Stimulated activated effector memory CD8-positive, alpha-beta T cell treated with anti-CD3 and anti-CD28 coated beads, Interleukin-12 subunit alpha, Interleukin-12 subunit beta, amount 100 ng/mL, for 72 hours (primary cell): ENCODE data around the gene TIMP1.

Experiments
- ATAC-seq: fragments of 150-1000 bp; cut with Tn5 transposase; 2 replicates; pipeline ENCODE4 v1.10.0; 2021
- DNase-seq, 2 donors: peaks; one replicate each; pipeline ENCODE4 v3.0.0; 2021 to 2022; ENCODE audit warnings: low spot score in 2 of 2
- H3K27ac Mint-ChIP-seq: one replicate; pipeline ENCODE4 v1.8.0; 2022; ENCODE audit warnings: mild to moderate bottlenecking, mixed read lengths
- H3K36me3 Mint-ChIP-seq: one replicate; pipeline ENCODE4 v1.8.0; 2022; ENCODE audit warnings: mild to moderate bottlenecking, mixed read lengths
- H3K4me1 Mint-ChIP-seq: one replicate; pipeline ENCODE4 v1.8.0; 2022; ENCODE audit warnings: mixed read lengths
- H3K4me3 Mint-ChIP-seq: one replicate; pipeline ENCODE4 v1.8.0; 2022; ENCODE audit warnings: mild to moderate bottlenecking, mixed read lengths
- H3K9me3 Mint-ChIP-seq: one replicate; pipeline ENCODE4 v1.8.0; 2022; ENCODE audit warnings: mixed read lengths

The TIMP1 gene

GRCh38 chrX:47611489-47611888 lies 29.3 kb downstream of the TIMP1 start:
- no peaks in the 10 kb centered on the region for H3K4me1 Mint-ChIP-seq
- DNase-seq (no peak), ATAC-seq (no peak)
- H3K9me3 Mint-ChIP-seq, result no peaks in the 10 kb centered on the region
- no peak overlapping the region for H3K4me3 Mint-ChIP-seq
- no peaks in the 10 kb centered on the region for H3K36me3 Mint-ChIP-seq
- H3K27ac Mint-ChIP-seq, result no peak overlapping the region

DNA sequence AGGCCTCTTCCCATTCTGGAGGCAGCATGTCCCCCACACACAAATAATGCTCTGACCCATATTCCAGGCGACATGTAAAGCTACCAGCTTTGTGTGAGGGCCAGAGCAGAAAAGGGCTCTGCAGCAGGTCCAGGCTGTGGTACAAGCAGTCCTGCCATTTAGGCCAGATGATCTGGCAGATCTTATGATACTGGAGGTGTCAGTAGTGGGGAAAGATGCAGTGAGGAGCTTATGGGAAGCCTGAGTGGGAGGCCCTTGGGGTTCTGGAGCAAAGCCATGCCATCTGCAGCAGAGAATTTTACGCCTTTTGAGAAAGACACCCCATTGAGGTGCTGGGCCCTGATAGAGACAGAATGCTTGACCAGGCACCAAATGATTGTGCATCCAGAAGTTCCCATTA lies 29.7 kb downstream of the TIMP1 start:
- DNase-seq, result no peak
- Mint-ChIP-seq H3K9me3 (no peaks in the 10 kb centered on the region), H3K4me1 (no peaks in the 10 kb centered on the region), H3K27ac (no peak overlapping the region), H3K4me3 (no peak overlapping the region), H3K36me3 (no peaks in the 10 kb centered on the region)
- no peak for ATAC-seq

DNA sequence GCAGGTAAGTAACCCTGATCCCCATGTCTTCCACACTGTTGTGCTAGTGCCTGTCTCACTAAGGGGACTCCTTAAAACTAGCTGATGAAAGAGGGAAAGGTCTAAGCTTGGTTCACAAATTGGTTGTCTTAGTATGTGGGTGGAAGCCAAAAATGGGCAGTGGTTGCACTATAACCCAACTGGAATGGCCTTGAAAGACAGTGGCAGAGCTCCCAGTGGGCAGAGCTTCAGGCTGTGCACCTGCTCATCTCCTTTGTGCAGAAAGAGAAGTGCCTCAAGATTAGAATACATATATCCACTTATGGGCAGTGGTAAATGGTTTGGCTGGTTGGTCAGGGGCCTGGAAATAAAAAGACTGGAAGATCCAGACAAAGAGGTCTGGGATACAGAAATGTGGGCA lies 30.2 kb downstream of the TIMP1 start:
- Mint-ChIP-seq H3K9me3 (no peaks in the 10 kb centered on the region), H3K36me3 (no peaks in the 10 kb centered on the region)

DNA sequence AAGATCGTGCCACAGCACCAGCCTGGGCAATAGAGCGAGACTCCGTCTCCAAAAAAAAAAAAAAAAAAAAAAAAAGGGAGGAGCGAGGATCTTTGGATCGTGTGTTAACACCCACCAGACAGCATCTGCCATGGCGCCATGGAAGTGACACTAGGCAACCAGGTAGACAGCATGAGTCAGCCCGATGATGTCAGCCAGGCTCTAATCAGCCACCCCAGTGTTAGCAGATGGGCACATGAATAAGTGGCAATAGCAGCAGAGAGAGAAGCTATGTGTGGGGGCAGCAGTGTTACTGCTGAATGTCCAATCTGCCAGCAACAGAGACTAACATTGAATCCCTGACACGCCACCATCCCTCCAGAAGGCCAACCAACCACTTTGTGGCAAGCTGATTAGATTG lies 30.8 kb downstream of the TIMP1 start:
- H3K27ac Mint-ChIP-seq, result no peak overlapping the region
- no peak for DNase-seq
- no peaks in the 10 kb centered on the region for H3K36me3 Mint-ChIP-seq
- H3K9me3 Mint-ChIP-seq, result no peaks in the 10 kb centered on the region
- no peak overlapping the region for H3K4me3 Mint-ChIP-seq
- no peaks in the 10 kb centered on the region for H3K4me1 Mint-ChIP-seq
- ATAC-seq, result no peak

More for the DNA sequence above, 30.2 kb downstream of the TIMP1 start:
- ATAC-seq, result no peak
- H3K4me1 Mint-ChIP-seq, result no peaks in the 10 kb centered on the region
- no peak for DNase-seq
- no peak overlapping the region for H3K27ac Mint-ChIP-seq
- no peak overlapping the region for H3K4me3 Mint-ChIP-seq

- no peaks in the 10 kb centered on the region for H3K4me1 Mint-ChIP-seq
- no peaks in the 10 kb centered on the region for H3K9me3 Mint-ChIP-seq
- H3K27ac Mint-ChIP-seq, result no peak overlapping the region
- ATAC-seq (no peak), DNase-seq (no peak)
- H3K4me3 Mint-ChIP-seq, result no peak overlapping the region
- H3K36me3 Mint-ChIP-seq, result peaks cover 6% of the 10 kb centered on the region
These were observed 32.4 kb downstream of the TIMP1 start for GRCh38 chrX:47614618-47615017.

DNA sequence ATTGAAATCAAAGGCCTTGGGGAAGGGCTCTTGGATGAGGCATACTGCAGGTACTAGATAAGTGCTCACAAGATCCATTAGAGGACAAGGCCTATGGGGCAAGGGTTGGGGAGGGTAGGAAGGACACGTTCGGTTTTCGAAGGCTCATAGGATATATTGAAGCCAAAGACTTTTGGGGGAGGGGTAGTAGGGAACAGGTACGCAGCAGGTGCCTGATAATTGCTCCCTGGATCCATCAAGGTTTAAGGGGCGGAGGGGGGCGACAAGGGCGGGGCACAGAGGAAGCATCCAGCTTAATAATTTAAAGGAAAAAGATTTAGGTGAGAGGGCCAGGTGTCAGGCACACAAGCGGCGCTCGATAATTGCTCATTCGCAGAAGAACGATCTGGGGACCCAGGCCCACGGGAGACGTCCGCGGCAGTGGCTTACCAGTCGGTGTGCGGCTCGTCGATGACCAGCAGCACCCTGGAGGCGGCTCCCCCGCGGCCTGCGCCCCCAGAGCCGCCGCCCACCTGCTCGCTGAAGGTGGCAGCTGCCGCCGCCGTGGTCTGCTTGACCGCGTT lies 36.8 kb downstream of the TIMP1 start:
- DNase-seq (no peak), ATAC-seq (no peak)
- Mint-ChIP-seq H3K4me1 (peaks cover 6% of the 10 kb centered on the region), H3K36me3 (peaks cover 6% of the 10 kb centered on the region), H3K27ac (no peak overlapping the region), H3K4me3 (peak overlapping the region; percentile 56), H3K9me3 (no peaks in the 10 kb centered on the region)

DNA sequence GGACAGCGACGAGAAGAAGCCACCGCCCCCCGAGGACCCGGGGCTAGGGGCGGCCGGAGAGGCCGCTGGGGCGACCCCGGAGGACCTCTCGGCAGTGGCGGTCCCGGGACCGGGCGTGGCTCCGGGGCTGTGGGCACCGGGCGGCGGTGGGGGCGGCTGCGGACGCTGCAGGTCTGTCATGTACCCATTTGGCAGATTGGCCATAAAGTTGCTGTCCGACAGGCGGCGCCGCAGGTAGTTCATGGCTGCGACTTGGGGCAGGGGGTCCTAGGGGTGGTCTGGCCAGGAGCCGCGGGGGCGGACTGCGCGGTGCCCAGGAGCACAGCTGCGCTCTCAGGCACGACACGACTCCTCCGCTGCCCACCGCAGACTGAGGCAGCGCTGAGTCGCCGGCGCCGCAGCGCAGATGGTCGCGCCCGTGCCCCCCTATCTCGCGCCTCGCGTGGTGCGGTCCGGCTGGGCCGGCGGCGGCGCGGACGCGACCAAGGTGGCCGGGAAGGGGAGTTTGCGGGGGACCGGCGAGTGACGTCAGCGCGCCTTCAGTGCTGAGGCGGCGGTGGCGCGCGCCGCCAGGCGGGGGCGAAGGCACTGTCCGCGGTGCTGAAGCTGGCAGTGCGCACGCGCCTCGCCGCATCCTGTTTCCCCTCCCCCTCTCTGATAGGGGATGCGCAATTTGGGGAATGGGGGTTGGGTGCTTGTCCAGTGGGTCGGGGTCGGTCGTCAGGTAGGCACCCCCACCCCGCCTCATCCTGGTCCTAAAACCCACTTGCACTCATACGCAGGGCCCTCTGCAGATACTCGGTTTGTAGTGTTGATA lies 37.5 kb downstream of the TIMP1 start, which contains the start of gene SYN1:
TSS of gene SYN1 (minus strand) at position 372 of the 817 bp plus-strand sequence. CDS start at position 243, 129 bp downstream.
- no peaks in the 10 kb centered on the region for H3K9me3 Mint-ChIP-seq
- H3K4me1 Mint-ChIP-seq, result peaks cover 6% of the 10 kb centered on the region
- H3K36me3 Mint-ChIP-seq, result peaks cover 6% of the 10 kb centered on the region
- no peak within 1 kb of the TSS for H3K27ac Mint-ChIP-seq
- peak; percentile 71 to 87 for DNase-seq
- peak; percentile 87 for ATAC-seq
- H3K4me3 Mint-ChIP-seq, result peak within 1 kb of the TSS; percentile 56

DNA sequence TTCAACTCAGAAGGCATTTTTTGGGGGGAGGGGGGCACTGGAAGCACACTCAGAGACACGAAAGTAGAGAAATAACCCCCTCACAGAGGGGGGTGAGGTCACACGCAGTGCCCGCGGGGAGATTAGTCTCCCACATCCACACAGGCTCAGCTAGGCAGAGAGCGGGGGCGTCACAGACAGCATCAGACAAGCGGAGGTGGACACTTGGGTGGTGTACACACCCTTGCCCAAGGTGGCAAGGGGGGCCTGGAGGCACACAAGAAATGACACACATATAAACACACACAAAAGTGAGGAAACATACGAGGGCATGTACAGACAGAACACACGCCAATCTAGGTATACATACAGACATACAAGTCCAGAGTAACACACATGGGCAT lies 38.1 kb downstream of the TIMP1 start:
- no peaks in the 10 kb centered on the region for H3K9me3 Mint-ChIP-seq
- DNase-seq (no peak), ATAC-seq (no peak)
- H3K4me1 Mint-ChIP-seq, result peaks cover 6% of the 10 kb centered on the region
- H3K36me3 Mint-ChIP-seq, result peaks cover 6% of the 10 kb centered on the region
- no peak overlapping the region for H3K4me3 Mint-ChIP-seq
- H3K27ac Mint-ChIP-seq, result no peak overlapping the region

DNA sequence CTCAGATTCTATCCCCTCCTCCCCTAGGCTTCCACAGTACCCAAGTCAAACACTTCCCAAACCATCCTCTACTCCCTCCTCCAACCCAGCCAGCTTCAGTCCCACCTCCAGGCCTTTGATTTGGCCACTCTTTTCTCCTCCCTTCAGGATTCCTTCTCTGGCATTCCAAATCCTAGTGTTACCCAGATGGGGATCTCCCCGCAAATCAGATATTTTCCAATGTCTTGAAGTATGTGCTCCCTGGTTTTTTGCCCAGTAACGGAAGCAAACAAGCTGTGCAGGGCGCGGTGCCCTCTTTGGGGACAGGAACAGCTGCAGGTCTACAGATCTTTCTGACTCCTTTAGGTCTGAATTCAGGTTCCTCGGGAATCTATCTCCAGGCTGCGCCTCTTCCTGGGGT lies 39.6 kb downstream of the TIMP1 start:
- H3K27ac Mint-ChIP-seq, result no peak overlapping the region
- peaks cover 6% of the 10 kb centered on the region for H3K4me1 Mint-ChIP-seq
- H3K4me3 Mint-ChIP-seq, result no peak overlapping the region
- no peaks in the 10 kb centered on the region for H3K9me3 Mint-ChIP-seq
- DNase-seq (no peak), ATAC-seq (no peak)
- peaks cover 6% of the 10 kb centered on the region for H3K36me3 Mint-ChIP-seq

DNA sequence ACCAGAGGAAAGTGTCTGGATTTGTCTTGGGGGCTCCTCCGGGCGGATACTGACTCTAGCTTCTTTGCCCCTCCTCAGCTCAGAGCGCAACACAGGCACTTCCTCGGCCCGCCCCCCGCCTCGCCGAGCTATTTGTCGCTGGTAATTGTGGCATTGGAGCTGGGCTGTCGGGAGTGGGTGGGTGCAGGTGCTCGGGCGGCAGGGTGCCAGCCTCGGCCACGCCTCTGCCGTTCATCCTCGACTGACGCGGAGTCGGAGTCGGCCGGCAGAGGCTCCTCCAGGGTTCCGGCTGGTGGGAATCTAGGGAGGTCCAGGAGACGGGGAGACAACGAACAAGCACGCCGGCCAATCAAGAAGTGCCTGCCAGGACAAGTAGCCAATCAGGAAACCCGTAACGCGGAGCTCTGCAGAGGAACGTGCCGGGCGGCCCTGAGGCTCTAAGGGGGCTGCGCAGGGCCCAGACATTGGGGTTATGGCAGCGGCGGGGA lies 41.3 kb downstream of the TIMP1 start:
- Mint-ChIP-seq H3K4me1 (peaks cover 6% of the 10 kb centered on the region), H3K36me3 (peaks cover 6% of the 10 kb centered on the region), H3K27ac (no peak overlapping the region), H3K4me3 (peak overlapping the region; percentile 56), H3K9me3 (no peaks in the 10 kb centered on the region)
- DNase-seq, result no peak
- ATAC-seq, result peak; percentile 29

DNA sequence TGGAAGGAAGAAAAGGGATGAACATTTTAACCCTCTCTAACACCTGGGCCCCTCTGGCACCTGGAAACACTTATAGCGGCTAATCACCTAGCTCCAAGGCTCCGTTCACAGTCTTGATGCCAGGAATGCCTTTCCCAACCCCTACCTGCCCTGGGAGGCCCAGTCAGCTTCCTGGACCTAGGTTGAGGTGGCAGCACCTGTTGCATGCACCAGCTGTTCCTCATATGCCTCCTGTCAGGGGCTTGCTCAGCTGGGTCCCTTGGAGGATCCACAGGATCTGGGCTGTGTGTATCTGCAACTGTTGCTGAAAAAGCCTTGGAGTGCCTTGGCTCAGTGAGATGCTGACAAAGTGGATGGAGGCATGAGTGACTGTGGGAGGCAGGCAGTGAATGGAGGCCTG lies 43.1 kb downstream of the TIMP1 start:
- Mint-ChIP-seq H3K9me3 (no peaks in the 10 kb centered on the region), H3K4me1 (peaks cover 8% of the 10 kb centered on the region), H3K36me3 (no peaks in the 10 kb centered on the region), H3K4me3 (no peak overlapping the region), H3K27ac (no peak overlapping the region)
- DNase-seq (no peak), ATAC-seq (no peak)

GRCh38 chrX:47628982-47629381 lies 46.7 kb downstream of the TIMP1 start:
- DNase-seq, result no peak
- Mint-ChIP-seq H3K4me3 (no peak overlapping the region), H3K27ac (no peak overlapping the region)

GRCh38 chrX:47629419-47630200 lies 47.4 kb downstream of the TIMP1 start, which contains the start of gene CFP:
Gene CFP, minus strand, starts transcription at chrX:47629930. Its CDS starts 86 bp downstream, at chrX:47629844.
- Mint-ChIP-seq H3K9me3 (no peaks in the 10 kb centered on the region), H3K27ac (peak within 1 kb of the TSS; percentile 32), H3K36me3 (no peaks in the 10 kb centered on the region), H3K4me3 (peak within 1 kb of the TSS; percentile 36), H3K4me1 (peaks cover 8% of the 10 kb centered on the region)
- DNase-seq (no peak), ATAC-seq (no peak)

More at GRCh38 chrX:47628982-47629381, 46.7 kb downstream of the TIMP1 start:
- H3K9me3 Mint-ChIP-seq, result no peaks in the 10 kb centered on the region
- peaks cover 8% of the 10 kb centered on the region for H3K4me1 Mint-ChIP-seq
- no peaks in the 10 kb centered on the region for H3K36me3 Mint-ChIP-seq
- no peak for ATAC-seq

DNA sequence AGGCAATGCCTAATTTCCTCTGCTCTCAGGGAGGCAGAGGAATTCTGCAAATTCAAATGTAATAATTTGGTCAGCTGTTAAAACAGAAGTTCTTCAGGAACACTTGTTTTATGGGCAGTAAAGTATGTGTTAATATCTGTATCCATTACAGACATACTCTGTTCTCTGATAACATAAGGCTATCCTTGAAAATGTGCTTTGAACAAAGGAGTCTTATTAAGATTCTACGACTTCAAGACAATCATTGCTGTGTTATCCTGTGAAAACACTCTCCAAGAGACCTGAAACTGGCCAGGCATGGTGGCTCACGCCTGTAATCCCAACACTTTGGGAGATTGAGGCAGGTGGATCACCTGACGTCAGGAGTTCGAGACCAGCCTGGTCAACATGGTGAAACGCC lies 49.4 kb downstream of the TIMP1 start:
- Mint-ChIP-seq H3K27ac (no peak overlapping the region), H3K4me3 (no peak overlapping the region), H3K36me3 (no peaks in the 10 kb centered on the region), H3K4me1 (peaks cover 8% of the 10 kb centered on the region), H3K9me3 (no peaks in the 10 kb centered on the region)
- no peak for DNase-seq
- ATAC-seq, result no peak

GRCh38 chrX:47632666-47633065 lies 50.4 kb downstream of the TIMP1 start:
- no peaks in the 10 kb centered on the region for H3K9me3 Mint-ChIP-seq
- no peaks in the 10 kb centered on the region for H3K36me3 Mint-ChIP-seq
- H3K4me3 Mint-ChIP-seq, result no peak overlapping the region
- no peak overlapping the region for H3K27ac Mint-ChIP-seq
- peaks cover 14% of the 10 kb centered on the region for H3K4me1 Mint-ChIP-seq
- no peak for DNase-seq
- ATAC-seq, result no peak
